IPS-20b (cell line): ENCODE data around the gene KPNA4.
"Not testable (repeated sequence)": the region's sequence is repeated elsewhere in the genome, so short reads cannot be mapped to it uniquely, and the experiment has no call there.

Source experiments
- H3K27ac ChIP-seq: one replicate; pipeline ENCODE4 v1.5.1; 2013; ENCODE audit warnings: low read length
- H3K27me3 ChIP-seq: 2 replicates; pipeline ENCODE4 v1.6.1; 2013; ENCODE audit warnings: mild to moderate bottlenecking, low read length, inconsistent platforms; ENCODE audit not compliant: insufficient read depth
- H3K36me3 ChIP-seq: 2 replicates; pipeline ENCODE4 v1.6.1; 2013; ENCODE audit warnings: low read depth, mild to moderate bottlenecking, inconsistent platforms, low read length, moderate library complexity; ENCODE audit not compliant: insufficient read depth
- H3K4me1 ChIP-seq: 2 replicates; pipeline ENCODE4 v1.6.1; 2013; ENCODE audit warnings: mild to moderate bottlenecking, control low read depth, inconsistent platforms, low read length, moderate library complexity; ENCODE audit not compliant: insufficient read depth
- H3K4me3 ChIP-seq: 2 replicates; pipeline ENCODE4 v1.5.1; 2013; ENCODE audit warnings: mild to moderate bottlenecking, low read length, inconsistent platforms
- H3K9ac ChIP-seq: 2 replicates; pipeline ENCODE4 v1.6.1; 2013; ENCODE audit warnings: low read depth, mild to moderate bottlenecking, inconsistent platforms, low read length, moderate library complexity
- H3K9me3 ChIP-seq: 2 replicates; pipeline ENCODE4 v1.6.1; 2013; ENCODE audit warnings: mild to moderate bottlenecking, low read depth, low read length, inconsistent platforms; ENCODE audit not compliant: insufficient read depth

Gene KPNA4

GRCh38 chr3:160587105-160587504 lies 21.7 kb upstream of the KPNA4 start:
- H3K27ac ChIP-seq = no peak overlapping the region
- H3K36me3 ChIP-seq = no peaks in the 10 kb centered on the region
- no peaks in the 10 kb centered on the region; the same call in 1 of the 2 replicates for H3K9me3 ChIP-seq
- no peak overlapping the region for H3K4me3 ChIP-seq
- no peaks in the 10 kb centered on the region for H3K27me3 ChIP-seq
- H3K9ac ChIP-seq = no peak overlapping the region
- H3K4me1 ChIP-seq = no peaks in the 10 kb centered on the region

GRCh38 chr3:160586679-160587078 lies 21.3 kb upstream of the KPNA4 start:
- no peaks in the 10 kb centered on the region for H3K36me3 ChIP-seq
- H3K9ac ChIP-seq = no peak overlapping the region
- H3K9me3 ChIP-seq = no peaks in the 10 kb centered on the region; the same call in 1 of the 2 replicates
- no peaks in the 10 kb centered on the region for H3K27me3 ChIP-seq
- H3K27ac ChIP-seq = no peak overlapping the region
- no peak overlapping the region for H3K4me3 ChIP-seq
- no peaks in the 10 kb centered on the region for H3K4me1 ChIP-seq

- Histone ChIP-seq H3K27me3 (no peaks in the 10 kb centered on the region), H3K9ac (no peak overlapping the region), H3K9me3 (no peaks in the 10 kb centered on the region), H3K36me3 (no peaks in the 10 kb centered on the region), H3K27ac (no peak overlapping the region), H3K4me1 (no peaks in the 10 kb centered on the region), H3K4me3 (no peak overlapping the region)
These were observed 18.1 kb upstream of the KPNA4 start for GRCh38 chr3:160583451-160583850.

- no peak overlapping the region for H3K9ac ChIP-seq
- H3K4me3 ChIP-seq = no peak overlapping the region
- no peaks in the 10 kb centered on the region for H3K36me3 ChIP-seq
- H3K27me3 ChIP-seq = no peaks in the 10 kb centered on the region
- H3K27ac ChIP-seq = no peak overlapping the region
- H3K9me3 ChIP-seq = no peaks in the 10 kb centered on the region
- H3K4me1 ChIP-seq = no peaks in the 10 kb centered on the region
These were observed 15.6 kb upstream of the KPNA4 start for GRCh38 chr3:160580938-160581337.

GRCh38 chr3:160577556-160578195 lies 12.3 kb upstream of the KPNA4 start:
- Histone ChIP-seq H3K4me3 (no peak overlapping the region), H3K27me3 (no peaks in the 10 kb centered on the region), H3K9ac (no peak overlapping the region), H3K4me1 (no peaks in the 10 kb centered on the region), H3K9me3 (no peaks in the 10 kb centered on the region), H3K27ac (no peak overlapping the region), H3K36me3 (no peaks in the 10 kb centered on the region)

- Histone ChIP-seq H3K27me3 (no peaks in the 10 kb centered on the region), H3K27ac (no peak overlapping the region), H3K9ac (no peak overlapping the region), H3K36me3 (no peaks in the 10 kb centered on the region), H3K9me3 (no peaks in the 10 kb centered on the region), H3K4me1 (no peaks in the 10 kb centered on the region), H3K4me3 (no peak overlapping the region)
These were observed 11.7 kb upstream of the KPNA4 start for GRCh38 chr3:160577093-160577492.

- Histone ChIP-seq H3K36me3 (no peaks in the 10 kb centered on the region), H3K27me3 (no peaks in the 10 kb centered on the region), H3K9ac (no peak overlapping the region), H3K9me3 (no peaks in the 10 kb centered on the region), H3K4me3 (no peak overlapping the region), H3K4me1 (no peaks in the 10 kb centered on the region), H3K27ac (no peak overlapping the region)
These were observed 11.2 kb upstream of the KPNA4 start for GRCh38 chr3:160576621-160577020.

GRCh38 chr3:160575589-160575988 lies 10.2 kb upstream of the KPNA4 start:
- Histone ChIP-seq H3K9me3 (no peaks in the 10 kb centered on the region), H3K27ac (no peak overlapping the region), H3K36me3 (no peaks in the 10 kb centered on the region), H3K9ac (no peak overlapping the region), H3K4me1 (no peaks in the 10 kb centered on the region), H3K27me3 (no peaks in the 10 kb centered on the region), H3K4me3 (no peak overlapping the region)

- no peaks in the 10 kb centered on the region for H3K36me3 ChIP-seq
- no peaks in the 10 kb centered on the region for H3K27me3 ChIP-seq
- no peak overlapping the region for H3K4me3 ChIP-seq
- H3K9ac ChIP-seq = no peak overlapping the region
- H3K4me1 ChIP-seq = no peaks in the 10 kb centered on the region
- H3K27ac ChIP-seq = no peak overlapping the region
- no peaks in the 10 kb centered on the region for H3K9me3 ChIP-seq
These were observed 9.3 kb upstream of the KPNA4 start for GRCh38 chr3:160574636-160575035.

- not testable (repeated sequence) for H3K9ac ChIP-seq, H3K27me3 ChIP-seq, H3K27ac ChIP-seq, H3K36me3 ChIP-seq, H3K4me1 ChIP-seq, H3K4me3 ChIP-seq, H3K9me3 ChIP-seq
These were observed 8.7 kb upstream of the KPNA4 start for GRCh38 chr3:160573955-160574525.

GRCh38 chr3:160569894-160570652 lies 4.7 kb upstream of the KPNA4 start:
- Histone ChIP-seq H3K27ac (no peak overlapping the region), H3K9ac (no peak overlapping the region), H3K9me3 (no peaks in the 10 kb centered on the region), H3K36me3 (no peaks in the 10 kb centered on the region), H3K4me1 (peaks cover 4% of the 10 kb centered on the region; the same call in 1 of the 2 replicates), H3K27me3 (no peaks in the 10 kb centered on the region), H3K4me3 (no peak overlapping the region)

- no peaks in the 10 kb centered on the region for H3K36me3 ChIP-seq
- H3K4me1 ChIP-seq = peaks cover 4% of the 10 kb centered on the region; the same call in 1 of the 2 replicates
- no peak overlapping the region for H3K27ac ChIP-seq
These were observed 3.6 kb upstream of the KPNA4 start for GRCh38 chr3:160568989-160569388.

More at GRCh38 chr3:160568989-160569388, 3.6 kb upstream of the KPNA4 start:
- no peaks in the 10 kb centered on the region for H3K27me3 ChIP-seq
- no peak overlapping the region for H3K9ac ChIP-seq
- H3K9me3 ChIP-seq = no peaks in the 10 kb centered on the region
- no peak overlapping the region for H3K4me3 ChIP-seq
